HG03520 (cell line): ENCODE measurements around the gene ARF6.
"Not testable (repeated sequence)": the region's sequence is repeated elsewhere in the genome, so short reads cannot be mapped to it uniquely, and the experiment has no call there.

Source experiments
- ATAC-seq: cut with Tn5 transposase; IDR thresholded peaks from one replicate; pipeline ENCODE4 v1.9.1; 2021; ENCODE audit warnings: mild to moderate bottlenecking, moderate library complexity; ENCODE audit not compliant: unreplicated experiment

The ARF6 gene

DNA sequence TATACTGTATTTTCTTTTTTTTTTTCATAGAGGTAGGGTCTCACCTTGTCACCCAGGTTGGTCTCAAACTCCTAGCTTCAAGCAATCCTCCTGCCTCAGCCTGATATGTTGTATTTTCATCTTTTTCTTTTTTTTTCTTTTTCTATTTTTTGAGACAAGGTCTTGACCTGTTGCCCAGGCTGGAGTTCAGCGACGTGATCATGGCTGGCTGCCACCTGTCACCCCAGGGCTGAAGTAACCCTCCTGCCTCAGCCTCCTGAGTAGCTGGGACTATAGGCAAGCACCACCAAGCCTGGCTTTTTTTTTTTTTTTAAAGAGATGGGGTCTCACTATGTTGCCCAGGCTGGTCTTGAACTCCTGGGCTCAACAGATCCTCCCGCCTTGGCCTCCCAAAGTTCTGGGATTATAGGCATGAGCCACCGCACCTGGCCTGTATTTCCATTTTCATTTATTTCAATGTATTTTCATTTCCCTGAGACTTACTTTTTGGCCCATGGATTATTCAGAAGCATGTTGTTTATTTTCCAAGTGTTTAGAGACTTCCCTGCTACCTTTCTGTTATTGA is 16.2 kb upstream of the ARF6 start:
- no peak for ATAC-seq

- ATAC-seq, result peak; percentile 85
Observed at GRCh38 chr14:49879646-49880204, 13.2 kb upstream of the ARF6 start.

DNA sequence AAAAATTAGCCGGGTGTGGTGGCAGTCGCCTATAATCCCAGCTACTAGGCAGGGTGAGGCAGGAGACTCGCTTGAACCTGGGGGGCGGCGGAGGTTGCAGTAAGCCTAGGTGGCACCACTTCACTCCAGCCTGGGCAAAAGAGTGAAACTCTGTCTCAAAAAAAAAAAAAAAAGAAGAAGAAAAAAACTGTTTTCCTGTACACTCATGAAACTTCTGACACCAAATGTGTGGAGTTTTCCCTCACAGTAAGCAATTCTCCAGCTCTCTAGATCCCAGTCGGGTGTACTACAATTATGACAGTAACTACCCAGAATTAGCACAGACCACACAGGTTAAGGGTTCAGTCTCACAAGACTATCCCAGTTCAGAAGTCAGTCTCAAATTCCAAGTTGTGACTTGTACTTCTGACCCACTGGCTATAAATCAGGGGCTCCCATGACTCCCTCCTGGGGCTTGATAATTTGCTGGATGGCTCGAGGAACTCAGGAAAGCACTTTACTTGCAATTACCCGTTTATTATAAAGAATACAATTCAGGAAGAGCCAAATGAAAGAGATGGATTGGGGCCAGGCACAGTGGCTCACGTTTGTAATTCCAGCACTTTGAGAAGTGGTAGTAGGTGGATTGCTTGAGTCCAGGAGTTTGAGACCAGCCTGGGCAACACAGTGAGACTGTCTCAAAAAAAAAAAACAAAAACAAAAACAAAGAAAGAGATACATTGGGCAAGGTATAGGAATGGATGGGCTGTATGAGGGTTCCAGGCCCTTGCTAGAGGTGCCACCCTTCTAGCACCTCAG is 12.4 kb upstream of the ARF6 start:
- ATAC-seq, result no peak

DNA sequence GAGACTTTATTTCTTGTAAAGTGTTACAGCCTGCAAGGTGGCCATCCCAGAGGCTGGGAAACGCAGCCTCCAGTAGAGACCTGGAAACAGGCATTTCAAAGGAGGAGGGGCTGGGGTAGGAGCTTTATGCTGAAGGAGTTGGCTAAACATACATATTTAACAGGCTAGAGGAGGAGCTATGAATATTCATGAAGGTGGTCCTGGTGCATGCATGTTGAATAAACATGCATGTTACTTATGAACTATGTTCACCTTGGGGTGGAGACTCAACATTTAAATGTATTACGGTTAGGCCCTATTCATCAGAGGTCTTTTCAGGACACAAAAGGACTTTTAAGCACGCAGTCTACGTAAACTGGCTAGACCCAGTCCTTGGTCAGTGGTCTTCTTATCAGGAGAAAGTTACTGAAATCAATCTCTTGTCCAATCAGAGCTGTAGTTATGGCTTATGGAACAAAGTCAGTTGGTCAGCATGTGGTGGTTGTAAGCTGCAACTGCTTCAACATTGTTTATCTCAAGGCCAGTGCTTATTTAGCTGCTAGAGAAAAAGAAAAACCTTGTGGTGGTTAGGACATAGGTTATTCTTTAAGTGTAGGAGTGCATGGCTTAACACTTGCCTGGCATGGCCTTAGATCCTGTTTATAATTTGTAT is 11.4 kb upstream of the ARF6 start:
- no peak for ATAC-seq

GRCh38 chr14:49882826-49883694 is 9.8 kb upstream of the ARF6 start:
- ATAC-seq, result no peak

- no peak for ATAC-seq
Observed at GRCh38 chr14:49886523-49886922, 6.4 kb upstream of the ARF6 start.

GRCh38 chr14:49888293-49888692 is 4.6 kb upstream of the ARF6 start:
- ATAC-seq, result no peak

DNA sequence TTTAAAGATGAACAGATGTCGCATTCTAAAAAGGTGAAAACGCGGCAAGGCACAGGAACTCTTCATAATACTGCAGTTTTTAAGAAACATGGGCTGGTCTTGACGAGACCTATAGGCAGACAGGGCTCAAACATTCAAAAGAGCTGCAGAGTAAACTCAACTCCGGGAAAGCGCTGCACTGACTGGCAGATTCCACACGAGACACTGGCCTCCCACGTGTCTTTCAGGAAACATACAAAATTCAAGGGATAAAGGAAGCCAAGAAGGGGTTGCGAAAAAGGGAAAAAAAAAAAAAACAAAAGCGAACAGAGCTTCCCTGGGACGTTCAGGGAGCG is 614 bp upstream of the ARF6 start:
- peak; percentile 19 for ATAC-seq

GRCh38 chr14:49893309-49894213 is 679 bp downstream of the ARF6 start:
- ATAC-seq, result peak; percentile 31

DNA sequence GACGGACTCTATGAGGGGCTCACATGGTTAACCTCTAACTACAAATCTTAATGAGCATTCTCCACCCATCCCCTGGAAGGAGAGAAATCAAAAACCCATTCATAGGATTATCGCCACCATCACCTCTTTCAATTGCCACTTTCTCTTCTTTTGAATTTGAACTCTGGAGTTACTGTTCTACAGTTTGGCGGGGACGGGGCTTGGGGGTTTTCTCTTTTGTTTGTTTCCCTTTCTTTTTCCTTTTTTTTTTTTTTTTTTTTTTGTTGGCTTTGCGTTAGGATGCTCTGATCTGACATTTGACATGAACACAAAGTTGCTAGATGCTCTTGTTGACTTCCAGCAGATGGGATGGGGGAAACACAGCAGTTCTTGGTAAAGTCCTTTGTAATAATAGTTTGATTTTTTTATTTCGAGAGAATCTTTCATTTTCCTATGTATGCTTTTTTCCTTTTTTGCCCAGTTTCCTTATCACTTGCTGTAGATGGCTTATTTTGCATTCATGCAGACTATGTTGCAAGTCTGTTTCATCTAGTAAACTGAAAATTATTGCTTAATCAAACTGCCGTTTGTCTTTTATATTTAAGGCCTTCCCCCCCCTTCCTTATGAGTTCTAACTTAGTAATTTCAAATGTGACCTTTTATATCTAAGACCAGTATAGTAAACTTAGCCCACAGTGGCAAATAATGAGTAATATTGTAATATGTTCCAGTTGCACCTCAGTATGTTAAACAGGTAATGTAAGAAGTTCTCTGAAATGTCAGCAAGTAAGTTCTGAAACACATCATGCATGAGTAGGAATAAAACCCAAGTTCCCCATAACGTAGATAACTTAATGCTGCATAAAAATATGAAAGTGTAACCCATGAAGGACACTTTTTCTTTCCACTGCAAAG is 1.6 kb downstream of the ARF6 start:
- ATAC-seq, result not testable (repeated sequence)

- ATAC-seq, result no peak
Observed at GRCh38 chr14:49895480-49895879, 2.6 kb downstream of the ARF6 start.

DNA sequence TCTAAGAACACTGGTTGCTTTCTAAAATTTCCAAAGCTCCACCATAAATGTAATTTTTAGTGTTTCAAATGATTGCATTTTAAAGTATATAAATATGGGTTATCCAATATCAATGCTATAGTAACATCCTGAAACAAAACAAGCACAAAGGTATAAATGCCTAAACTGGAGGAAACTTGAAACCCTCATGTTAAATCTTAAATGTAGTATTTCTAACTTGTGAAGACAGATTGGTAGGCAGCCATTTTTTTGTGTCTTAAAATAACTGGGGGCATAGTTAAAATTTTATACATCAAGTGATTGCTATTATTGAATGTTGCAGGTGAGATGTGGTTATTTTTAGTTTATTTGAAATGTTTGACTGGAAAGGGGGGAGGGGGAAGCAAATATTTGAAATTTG is 3.4 kb downstream of the ARF6 start:
- not testable (repeated sequence) for ATAC-seq

DNA sequence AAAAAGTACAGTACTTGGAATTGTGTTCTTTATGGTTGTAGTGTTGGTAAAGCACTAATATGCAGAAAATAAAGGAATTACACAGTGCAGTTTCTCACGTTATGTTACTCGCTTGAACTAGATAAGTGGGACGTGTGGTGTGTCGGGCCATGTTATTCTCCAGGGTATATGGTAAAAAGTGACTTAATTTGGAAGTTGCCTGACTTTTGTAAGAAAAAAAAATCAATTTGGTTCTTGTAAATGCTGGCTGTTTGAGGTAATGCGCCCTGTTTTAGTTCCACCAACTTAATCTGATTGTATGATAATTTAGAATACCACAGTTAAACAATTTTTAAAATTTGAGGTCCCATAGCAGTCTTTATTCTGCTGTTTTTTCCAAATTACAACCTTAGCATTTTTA is 4.1 kb downstream of the ARF6 start:
- ATAC-seq, result no peak

DNA sequence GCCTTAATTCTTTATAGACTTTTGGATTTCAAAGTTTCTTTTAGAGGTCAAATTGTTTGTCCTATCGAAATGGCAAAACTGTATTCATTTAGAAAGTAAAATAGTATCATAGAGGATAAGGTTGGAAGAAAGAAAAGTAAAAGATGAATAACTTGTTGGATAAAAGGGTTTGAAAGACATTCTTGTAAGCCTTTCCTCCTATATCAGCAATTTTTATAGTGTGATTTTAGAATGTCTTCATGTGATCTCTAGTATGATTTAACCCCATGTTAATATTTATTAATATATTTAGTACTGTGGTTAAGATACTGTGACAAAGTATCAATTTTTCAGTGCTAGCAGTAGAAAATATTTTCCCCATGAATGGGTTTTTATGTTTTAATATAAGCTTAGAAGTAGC is 4.5 kb downstream of the ARF6 start:
- ATAC-seq, result no peak

GRCh38 chr14:49897965-49898364 is 5.1 kb downstream of the ARF6 start:
- ATAC-seq, result no peak

- no peak for ATAC-seq
Observed at GRCh38 chr14:49898485-49898884, 5.6 kb downstream of the ARF6 start.

DNA sequence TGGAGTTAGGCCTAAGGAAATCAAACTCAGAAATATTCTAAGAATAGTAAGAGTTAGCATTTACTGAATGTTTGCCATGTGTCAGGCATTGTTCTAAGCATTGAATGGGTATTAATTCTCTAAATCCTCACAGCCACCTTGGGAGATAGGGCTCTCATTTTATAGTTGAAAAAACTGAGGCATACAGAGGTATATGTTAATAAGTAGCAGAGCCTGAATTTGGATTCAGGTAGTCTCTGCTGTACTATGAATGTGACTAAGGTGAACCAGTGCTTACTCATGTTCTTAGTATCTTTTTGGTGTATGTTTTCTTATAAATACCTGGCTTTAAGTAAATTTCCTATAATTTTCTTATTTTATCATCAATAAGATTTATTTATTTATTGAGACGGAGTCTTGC is 8.1 kb downstream of the ARF6 start:
- no peak for ATAC-seq

DNA sequence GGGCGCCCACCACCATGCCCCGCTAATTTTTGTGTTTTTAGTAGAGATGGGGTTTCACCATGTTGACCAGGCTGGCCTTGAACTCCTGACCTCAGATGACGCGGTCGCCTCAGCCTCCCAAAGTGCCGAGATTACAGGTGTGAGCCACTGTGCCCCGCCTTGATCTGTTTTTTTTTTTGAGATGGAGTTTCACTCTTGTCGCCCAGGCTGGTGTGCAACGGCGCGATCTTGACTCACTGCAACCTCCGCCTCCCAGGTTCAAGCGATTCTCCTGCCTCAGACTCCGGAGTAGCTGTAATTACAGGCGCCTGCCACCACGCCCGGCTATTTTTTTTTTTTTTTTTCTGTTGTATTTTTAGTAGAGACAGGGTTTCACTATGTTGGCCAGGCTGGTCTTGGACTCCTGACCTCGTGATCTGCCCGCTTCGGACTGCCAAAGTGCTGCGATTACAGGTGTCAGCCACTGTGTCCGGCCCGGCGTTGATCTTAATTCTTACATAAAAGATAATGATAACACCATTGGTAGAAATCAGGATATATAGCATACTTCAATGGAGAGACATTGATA is 9.9 kb downstream of the ARF6 start:
- ATAC-seq, result not testable (repeated sequence)

DNA sequence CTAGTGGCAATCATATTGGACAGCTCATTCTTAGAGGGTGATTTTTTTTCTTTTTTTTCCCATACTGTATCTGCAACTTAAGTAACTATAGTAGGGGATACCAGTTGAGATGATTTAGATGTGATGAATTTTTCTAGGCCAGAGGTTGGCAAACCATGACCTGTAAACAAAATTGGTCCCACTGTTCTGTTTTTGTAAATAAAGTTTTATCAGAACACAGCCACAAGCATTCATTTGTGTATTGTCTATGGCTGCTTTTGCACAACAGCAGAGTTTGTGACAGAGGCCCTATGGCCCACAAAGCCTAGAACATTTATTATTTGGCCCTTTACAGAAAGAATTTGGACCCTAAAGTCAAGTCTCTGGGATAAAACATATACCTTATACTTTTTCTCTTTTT is 11.4 kb downstream of the ARF6 start:
- no peak for ATAC-seq
